Measurements from ENCODE around the gene LGALS9.
"Not testable (repeated sequence)": the region's sequence is repeated elsewhere in the genome, so short reads cannot be mapped to it uniquely, and the experiment has no call there.

The LGALS9 gene

GRCh38 chr17:27655525-27656111 is 24.6 kb downstream of the LGALS9 start:
- DNase-seq, result not testable (repeated sequence)

DNA sequence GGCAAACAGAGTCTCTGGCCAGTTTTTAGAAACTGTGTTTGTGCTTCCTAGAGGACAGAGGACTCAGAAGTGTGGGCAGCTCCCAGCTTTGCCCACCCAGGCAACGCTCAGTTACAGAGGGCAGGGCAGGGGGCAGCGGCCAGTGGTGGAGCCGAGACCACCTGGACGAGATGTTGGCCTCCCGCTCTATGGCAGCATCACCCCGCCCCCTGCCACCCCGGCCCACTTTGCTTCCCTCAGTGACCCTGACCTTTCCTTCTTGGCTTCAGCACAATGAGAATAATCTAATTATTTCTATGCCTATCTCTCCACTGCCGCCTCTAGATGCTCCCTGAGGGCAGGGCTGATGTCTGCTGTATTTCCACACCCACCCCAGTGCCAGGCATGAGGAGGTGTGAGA is 25.6 kb downstream of the LGALS9 start:
- DNase-seq, result not testable (repeated sequence)

- no peak for DNase-seq
These were observed 26.6 kb downstream of the LGALS9 start for GRCh38 chr17:27657620-27658019.

- DNase-seq, result no peak
These were observed 28.7 kb downstream of the LGALS9 start for GRCh38 chr17:27659683-27660082.

DNA sequence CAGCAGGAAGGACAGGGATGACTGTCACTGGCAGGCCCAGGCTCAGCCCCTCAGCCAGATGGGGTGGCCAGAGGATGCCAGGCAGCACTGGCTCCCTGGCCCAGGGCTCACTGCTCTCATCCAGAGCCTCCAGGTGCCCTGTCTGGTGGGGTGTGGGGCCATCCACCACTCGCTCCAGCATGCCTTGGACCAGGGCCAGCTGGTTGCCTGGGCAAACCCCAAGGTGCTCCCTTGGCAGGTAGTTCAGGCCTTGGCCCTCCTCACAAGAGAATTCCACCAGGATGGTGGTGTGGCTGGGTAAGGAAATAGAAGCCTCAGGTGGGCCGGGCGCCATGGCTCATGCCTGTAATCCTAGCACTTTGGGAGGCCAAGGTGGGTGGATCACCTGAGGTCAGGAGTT is 29.4 kb downstream of the LGALS9 start:
- no peak for DNase-seq

DNA sequence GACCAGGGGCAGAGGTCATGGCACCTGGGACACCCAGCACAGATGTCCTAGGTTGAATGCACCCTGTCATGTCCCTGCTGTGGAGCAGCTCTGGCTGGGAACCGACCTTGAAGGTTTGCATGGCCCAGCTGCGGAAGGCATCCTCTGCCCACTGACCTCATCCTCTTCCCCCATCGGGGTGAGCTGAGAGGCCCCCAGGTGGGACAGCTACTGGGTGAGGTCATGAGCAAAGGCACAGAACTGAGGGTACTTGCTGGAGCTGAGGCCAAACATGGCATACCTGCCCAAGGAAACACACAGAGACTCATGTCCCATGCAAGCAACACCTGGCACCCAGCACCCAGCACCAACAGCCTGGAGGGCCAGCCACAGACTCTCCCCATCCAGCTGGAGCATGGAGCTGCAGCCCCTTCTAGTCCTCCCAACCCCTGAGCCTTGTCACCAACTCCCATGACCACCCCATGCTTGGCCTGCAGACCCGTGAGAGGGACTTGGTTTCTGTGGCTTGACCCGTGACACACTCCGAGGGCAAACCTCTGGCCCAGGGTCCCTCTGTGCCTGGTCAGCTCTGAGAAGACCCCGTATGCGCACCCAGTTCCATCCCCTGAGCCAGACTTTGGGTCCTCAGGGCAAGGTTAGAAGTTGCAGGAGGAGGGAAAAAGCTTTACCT is 33.1 kb downstream of the LGALS9 start:
- no peak for DNase-seq

- no peak for DNase-seq
These were observed 33.6 kb downstream of the LGALS9 start for GRCh38 chr17:27664606-27664965.

DNA sequence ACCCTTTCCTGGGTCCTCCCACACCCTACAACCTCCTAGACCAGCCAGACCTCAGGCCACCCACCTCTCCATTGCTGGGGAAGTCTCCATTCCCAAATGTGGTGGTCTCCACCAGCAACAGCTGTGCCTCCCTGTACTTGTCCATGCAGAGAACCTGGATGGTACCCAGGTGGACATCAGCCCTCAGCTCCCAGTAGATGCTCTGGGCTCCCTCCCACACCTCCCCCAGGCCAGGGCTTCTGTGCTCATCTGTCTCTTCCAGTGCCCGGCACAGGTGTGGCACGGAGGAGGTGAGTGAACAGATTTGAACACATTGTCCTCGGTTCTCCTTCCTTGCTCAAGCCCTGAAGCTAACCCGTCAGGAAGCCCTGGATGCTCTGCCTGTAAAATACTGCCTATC is 34.6 kb downstream of the LGALS9 start:
- no peak for DNase-seq

GRCh38 chr17:27666270-27666669 is 35.3 kb downstream of the LGALS9 start:
- not testable (repeated sequence) for DNase-seq

GRCh38 chr17:27666831-27667560 is 36.0 kb downstream of the LGALS9 start:
- DNase-seq, result no peak

DNA sequence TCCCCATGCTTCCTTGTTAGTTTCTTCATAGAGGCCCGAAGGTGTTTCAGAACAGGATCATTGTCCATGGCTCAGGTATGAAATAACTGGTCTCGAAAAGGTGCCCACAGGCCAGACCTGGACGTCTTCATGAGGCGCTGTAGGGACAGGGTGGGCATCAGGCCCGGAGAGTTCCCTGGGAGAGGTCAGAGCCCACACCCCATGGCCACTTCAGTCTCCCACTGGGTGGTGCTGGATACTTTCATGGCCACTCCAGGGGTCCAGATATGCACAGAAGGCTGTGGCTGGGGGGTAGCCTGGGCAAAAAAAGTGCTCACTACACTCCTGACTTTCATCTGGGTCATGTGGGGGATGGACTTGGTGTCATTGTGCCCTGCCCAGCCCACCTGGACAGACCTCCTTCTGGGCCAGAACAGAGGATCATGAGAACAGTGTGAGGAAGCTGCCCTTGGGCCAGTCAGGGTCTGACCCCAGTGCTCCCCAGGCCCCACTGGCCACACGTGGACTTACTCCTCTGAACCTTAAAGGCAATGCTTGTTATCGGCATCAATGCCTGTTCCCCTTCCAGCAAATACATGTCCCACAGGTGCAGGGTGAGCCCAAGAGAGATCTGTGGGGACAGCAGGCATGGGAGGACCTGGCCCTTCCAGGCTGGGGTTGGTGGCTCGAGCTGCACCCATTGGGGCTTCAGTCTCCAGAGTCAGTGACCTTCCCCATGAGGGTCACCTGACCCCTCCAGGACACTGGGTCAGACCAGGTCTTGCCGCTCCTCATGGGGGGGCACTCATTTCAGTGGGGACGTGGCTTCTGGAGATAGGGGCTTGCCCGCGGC is 36.9 kb downstream of the LGALS9 start:
- no peak for DNase-seq

GRCh38 chr17:27668488-27668823 is 37.5 kb downstream of the LGALS9 start:
- DNase-seq, result no peak

- DNase-seq, result no peak
These were observed 38.1 kb downstream of the LGALS9 start for GRCh38 chr17:27669136-27669535.

- DNase-seq, result no peak
These were observed 38.9 kb downstream of the LGALS9 start for GRCh38 chr17:27669850-27670249.

DNA sequence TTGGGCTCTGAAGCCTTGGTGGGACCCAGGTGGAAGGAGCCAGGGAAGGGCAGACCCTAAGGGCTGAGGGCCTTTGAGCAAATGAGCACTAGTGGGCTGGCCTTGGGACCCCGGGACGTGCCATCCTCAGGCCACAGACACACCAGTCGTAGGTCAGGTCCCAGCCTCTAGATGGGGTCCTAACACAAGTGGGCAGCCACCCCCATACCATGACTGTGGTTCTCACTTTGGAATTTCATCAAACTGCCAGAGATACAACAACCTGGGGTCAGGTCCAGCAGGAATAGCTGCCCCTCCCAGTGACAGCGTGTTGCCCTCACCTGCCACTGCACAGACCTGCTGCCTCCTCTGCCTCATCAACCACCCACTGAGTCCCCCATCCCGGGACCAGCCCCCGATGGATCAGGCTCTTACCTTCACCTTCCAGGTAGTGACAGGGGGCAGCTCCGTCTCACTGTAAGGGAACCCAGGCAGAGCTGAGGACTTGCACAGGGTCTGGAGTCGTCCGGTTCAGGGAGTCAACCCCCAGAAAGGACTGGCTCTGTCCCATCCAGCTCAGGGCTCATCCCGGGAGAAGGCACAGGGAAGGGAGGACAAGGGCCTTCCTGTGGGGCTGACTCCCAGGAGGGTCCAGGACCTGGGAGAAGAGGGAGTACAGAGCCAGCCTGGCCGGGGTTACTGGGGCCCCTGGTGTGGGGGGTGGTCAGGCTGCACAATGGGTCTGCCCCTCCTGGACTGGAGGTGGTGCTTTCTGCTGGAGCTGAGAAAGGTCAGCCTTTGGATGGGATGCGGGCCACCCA is 40.0 kb downstream of the LGALS9 start:
- DNase-seq, result no peak

DNA sequence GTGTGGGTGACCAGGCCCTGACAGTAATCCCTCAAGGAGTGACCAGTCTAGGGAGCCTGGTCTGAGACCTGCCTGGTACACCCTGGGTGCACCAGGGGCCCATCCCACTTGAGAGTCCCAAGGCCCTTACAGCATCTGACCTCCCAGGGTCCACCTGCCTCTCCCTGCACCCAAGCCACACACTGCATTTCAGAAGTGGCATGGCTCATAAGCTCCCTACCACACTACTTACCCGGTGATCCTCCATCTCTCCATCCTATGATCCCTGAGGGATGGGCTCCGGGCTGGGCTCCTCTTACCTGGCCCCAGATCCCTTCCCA is 40.6 kb downstream of the LGALS9 start:
- DNase-seq, result no peak

GRCh38 chr17:27671977-27672480 is 41.0 kb downstream of the LGALS9 start:
- not testable (repeated sequence) for DNase-seq

GRCh38 chr17:27674335-27674734 is 43.3 kb downstream of the LGALS9 start:
- no peak for DNase-seq

DNA sequence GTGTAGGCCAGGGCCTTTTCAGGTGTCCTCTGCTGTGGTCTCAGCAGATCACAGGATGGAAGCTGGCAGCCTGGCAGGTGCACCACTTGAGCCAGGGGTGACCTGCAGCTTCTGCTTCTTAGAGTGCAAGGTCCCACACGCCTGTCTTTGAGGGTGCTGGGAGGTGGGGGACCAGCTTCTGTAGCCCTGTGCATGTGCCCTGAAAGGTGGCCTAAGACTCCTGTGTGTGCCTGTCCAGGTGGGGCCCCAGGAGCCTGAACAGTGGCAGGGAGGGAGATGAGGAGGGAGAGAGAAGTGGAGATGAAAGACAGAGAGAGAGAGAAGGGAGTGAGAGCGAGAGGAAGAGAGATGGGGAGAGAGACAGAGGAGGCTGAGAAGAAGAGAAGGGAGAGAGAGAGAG is 46.2 kb downstream of the LGALS9 start:
- no peak for DNase-seq

DNA sequence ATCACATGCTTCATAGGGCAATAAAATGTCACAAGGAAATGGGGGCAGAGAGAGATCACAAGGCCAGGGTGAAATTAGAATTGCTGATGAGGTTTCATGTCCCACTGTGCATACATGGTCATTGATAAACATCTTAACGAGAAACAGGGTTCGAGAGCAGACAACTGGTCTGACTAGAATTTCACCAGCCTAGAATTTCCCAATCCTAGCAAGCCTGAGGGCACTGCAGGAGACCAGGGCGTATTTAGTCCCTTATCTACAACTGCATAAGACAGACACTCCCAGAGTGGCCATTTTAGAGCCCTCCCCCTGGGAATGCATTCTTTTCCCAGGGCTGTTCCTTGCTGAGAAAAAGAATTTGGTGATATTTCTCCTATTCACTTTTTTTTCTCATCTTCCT is 55.3 kb downstream of the LGALS9 start:
- not testable (repeated sequence) for DNase-seq

DNA sequence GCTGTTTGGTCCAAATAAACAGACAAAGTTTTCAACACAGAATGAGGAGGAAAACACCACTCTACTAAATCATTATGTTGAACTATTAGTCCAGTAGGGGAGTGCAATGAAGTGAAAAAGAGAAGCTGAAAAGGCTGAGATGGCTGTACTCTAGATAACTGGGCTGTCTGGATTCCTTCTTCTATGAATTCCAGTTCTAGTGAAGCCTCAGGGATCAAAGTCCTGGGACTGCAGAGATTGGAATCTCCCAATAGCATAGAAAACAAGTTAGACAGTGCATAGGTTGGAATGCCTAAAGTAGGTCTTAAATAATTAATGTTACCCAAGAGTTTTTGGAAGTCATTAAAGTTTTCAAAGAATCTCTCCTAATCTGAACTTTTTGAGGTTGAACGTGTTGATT is 59.9 kb downstream of the LGALS9 start:
- DNase-seq, result no peak

GRCh38 chr17:27695254-27695814 is 64.3 kb downstream of the LGALS9 start:
- DNase-seq, result not testable (repeated sequence)
